Islet precursor cell (in vitro differentiated cells): ENCODE results near the gene ZNF3.
A peak's percentile ranks its signal among the peaks of the same experiment; 100 is the strongest.

Source experiments
- DNase-seq: peaks from one replicate; pipeline ENCODE4 v3.0.0-alpha.2; 2018

Gene ZNF3

GRCh38 chr7:100087055-100087750 lies 5.7 kb upstream of the ZNF3 start:
- peak; percentile 86 for DNase-seq

- DNase-seq, result no peak
Measured at GRCh38 chr7:100085515-100085914, 4.0 kb upstream of the ZNF3 start.

- no peak for DNase-seq
Measured at GRCh38 chr7:100082978-100083377, 1.5 kb upstream of the ZNF3 start.

- no peak for DNase-seq
Measured at GRCh38 chr7:100080907-100081534, 502 bp downstream of the ZNF3 start.

- DNase-seq, result peak; percentile 39
Measured at GRCh38 chr7:100079024-100079560, 2.4 kb downstream of the ZNF3 start.

- no peak for DNase-seq
Measured at GRCh38 chr7:100077205-100077604, 4.3 kb downstream of the ZNF3 start.

GRCh38 chr7:100075418-100075817 lies 6.1 kb downstream of the ZNF3 start:
- DNase-seq, result no peak

- DNase-seq, result no peak
Measured at GRCh38 chr7:100074841-100075240, 6.7 kb downstream of the ZNF3 start.

- DNase-seq, result no peak
Measured at GRCh38 chr7:100072462-100072861, 9.1 kb downstream of the ZNF3 start.

GRCh38 chr7:100071018-100071723 lies 10.4 kb downstream of the ZNF3 start:
- DNase-seq, result no peak

- no peak for DNase-seq
Measured at GRCh38 chr7:100069991-100070390, 11.5 kb downstream of the ZNF3 start.

- DNase-seq, result no peak
Measured at GRCh38 chr7:100066953-100067352, 14.6 kb downstream of the ZNF3 start.

- no peak for DNase-seq
Measured at GRCh38 chr7:100065452-100066186, 15.9 kb downstream of the ZNF3 start.

- DNase-seq, result no peak
Measured at GRCh38 chr7:100064162-100064561, 17.4 kb downstream of the ZNF3 start.

GRCh38 chr7:100063376-100063775 lies 18.1 kb downstream of the ZNF3 start:
- no peak for DNase-seq

- no peak for DNase-seq
Measured at GRCh38 chr7:100061518-100062193, 19.9 kb downstream of the ZNF3 start.

GRCh38 chr7:100059251-100059739 lies 22.2 kb downstream of the ZNF3 start:
- DNase-seq, result no peak

- DNase-seq, result no peak
Measured at GRCh38 chr7:100057006-100057405, 24.5 kb downstream of the ZNF3 start.

GRCh38 chr7:100053215-100053614 lies 28.3 kb downstream of the ZNF3 start:
- peak; percentile 58 for DNase-seq

GRCh38 chr7:100051611-100052010 lies 29.9 kb downstream of the ZNF3 start:
- DNase-seq, result no peak

GRCh38 chr7:100049441-100050291 lies 31.9 kb downstream of the ZNF3 start, which contains the start of gene ZSCAN21:
Gene ZSCAN21 (plus strand): TSS chr7:100049774. CDS start chr7:100057007, 7,233 bp downstream.
- DNase-seq, result peak; percentile 94
